GM13976 (cell line): Measurements from ENCODE around the gene DIS3L2.

ENCODE experiments used
- DNase-seq: peaks from one replicate; pipeline ENCODE4 v3.0.0; 2012; ENCODE audit warnings: low spot score
- CTCF ChIP-seq: IDR thresholded peaks from 2 replicates; pipeline ENCODE4 v1.5.1; 2012; ENCODE audit warnings: borderline replicate concordance, mild to moderate bottlenecking; ENCODE audit not compliant: insufficient read depth; ENCODE audit errors: extremely low read depth, missing control alignments, control extremely low read depth
- in situ Hi-C: fragments of 300-500 bp; cut with MboI; formaldehyde crosslinking; loops from one replicate; pipeline ENCODE4 v1.12.0; 2022; ENCODE audit warnings: low sequenced_read_pairs, mixed read lengths, inconsistent platforms; ENCODE audit not compliant: unreplicated experiment

The DIS3L2 gene

GRCh38 chr2:232341739-232342126 lies 380.2 kb downstream of the DIS3L2 start:
- no peak for TF ChIP-seq CTCF
- DNase-seq, result no peak
- in situ Hi-C loops, result no loop called here

GRCh38 chr2:232342635-232343565 lies 381.4 kb downstream of the DIS3L2 start:
- in situ Hi-C loops, result no loop called here
- DNase-seq, result no peak
- TF ChIP-seq CTCF, result no peak

- no peak for TF ChIP-seq CTCF
- in situ Hi-C loops, result no loop called here
- DNase-seq, result no peak
Measured at GRCh38 chr2:232343821-232344220, 382.3 kb downstream of the DIS3L2 start.

GRCh38 chr2:232345251-232345650 lies 383.7 kb downstream of the DIS3L2 start:
- no peak for DNase-seq
- TF ChIP-seq CTCF, result no peak
- in situ Hi-C loops, result no loop called here

- in situ Hi-C loops, result no loop called here
- no peak for DNase-seq
- no peak for TF ChIP-seq CTCF
Measured at GRCh38 chr2:232347369-232347768, 385.9 kb downstream of the DIS3L2 start.

- no peak for DNase-seq
- TF ChIP-seq CTCF, result no peak
- in situ Hi-C loops, result no loop called here
Measured at GRCh38 chr2:232348936-232349335, 387.4 kb downstream of the DIS3L2 start.
